ENCODE data around the gene POLN.

DNA sequence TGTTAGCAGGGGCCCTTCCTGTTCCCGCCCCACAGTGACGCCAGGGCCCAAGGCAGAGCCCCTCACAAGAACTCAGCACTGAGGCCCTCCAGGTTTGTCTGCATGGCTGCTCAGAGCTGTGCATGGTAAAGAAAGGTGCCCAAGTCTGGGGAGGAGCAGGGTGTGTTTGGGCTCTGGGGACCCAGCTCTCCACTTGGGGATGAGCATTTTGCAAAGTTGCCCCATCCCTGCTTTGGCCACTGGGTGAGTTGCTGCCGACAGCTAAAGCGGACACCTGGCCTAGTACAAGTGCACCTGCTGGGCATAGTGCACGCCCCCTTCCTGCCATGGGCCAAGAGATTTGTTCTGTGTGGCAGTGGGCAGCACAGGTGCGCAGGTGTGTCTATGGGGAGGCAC, 22.0 kb upstream of the POLN start:
- TF ChIP-seq, protein P1, sequence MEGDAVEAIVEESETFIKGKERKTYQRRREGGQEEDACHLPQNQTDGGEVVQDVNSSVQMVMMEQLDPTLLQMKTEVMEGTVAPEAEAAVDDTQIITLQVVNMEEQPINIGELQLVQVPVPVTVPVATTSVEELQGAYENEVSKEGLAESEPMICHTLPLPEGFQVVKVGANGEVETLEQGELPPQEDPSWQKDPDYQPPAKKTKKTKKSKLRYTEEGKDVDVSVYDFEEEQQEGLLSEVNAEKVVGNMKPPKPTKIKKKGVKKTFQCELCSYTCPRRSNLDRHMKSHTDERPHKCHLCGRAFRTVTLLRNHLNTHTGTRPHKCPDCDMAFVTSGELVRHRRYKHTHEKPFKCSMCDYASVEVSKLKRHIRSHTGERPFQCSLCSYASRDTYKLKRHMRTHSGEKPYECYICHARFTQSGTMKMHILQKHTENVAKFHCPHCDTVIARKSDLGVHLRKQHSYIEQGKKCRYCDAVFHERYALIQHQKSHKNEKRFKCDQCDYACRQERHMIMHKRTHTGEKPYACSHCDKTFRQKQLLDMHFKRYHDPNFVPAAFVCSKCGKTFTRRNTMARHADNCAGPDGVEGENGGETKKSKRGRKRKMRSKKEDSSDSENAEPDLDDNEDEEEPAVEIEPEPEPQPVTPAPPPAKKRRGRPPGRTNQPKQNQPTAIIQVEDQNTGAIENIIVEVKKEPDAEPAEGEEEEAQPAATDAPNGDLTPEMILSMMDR (conservative IDR thresholded peaks at IDR 0.05; ENCODE audit: low read length), result no peak
- TF ChIP-seq EZH2phosphoT487 (IDR thresholded peaks at IDR 0.05; ENCODE audit: borderline replicate concordance), result no peak

Measured in Loucy (cell line).